Liver (tissue), 9 donors: ENCODE measurements around the gene FAM3B. TPM values are rescaled to one million over a fixed set of nuclear protein-coding genes. Genes with fewer than 3 reads are reported as not detected.
A peak's percentile ranks its signal among the peaks of the same experiment; 100 is the strongest.
"Not testable (repeated sequence)": the region's sequence is repeated elsewhere in the genome, so short reads cannot be mapped to it uniquely, and the experiment has no call there.

Source experiments
- DNase-seq: peaks from one replicate; pipeline ENCODE4 v3.0.0-alpha.2; 2017; ENCODE audit warnings: low spot score
- H3K27ac ChIP-seq, 2 donors: one replicate each; pipeline ENCODE4 v1.7.0; 2013; ENCODE audit warnings: inconsistent platforms in 2 of 2, low read length in 2 of 2, control low read depth in 1 of 2, low read depth in 1 of 2, mild to moderate bottlenecking in 1 of 2
- H3K27me3 ChIP-seq, 4 donors: one replicate each; pipeline versions ENCODE4 v1.6.1 to v1.7.0; 2013; ENCODE audit warnings: low read length in 3 of 4, inconsistent platforms in 1 of 4, mild to moderate bottlenecking in 1 of 4, moderate library complexity in 1 of 4; ENCODE audit not compliant: control insufficient read depth in 4 of 4, insufficient read depth in 4 of 4
- H3K36me3 ChIP-seq, 4 donors: one replicate each; pipeline versions ENCODE4 v1.6.1 to v1.7.0; 2013; ENCODE audit warnings: low read length in 3 of 4, mild to moderate bottlenecking in 3 of 4, low read depth in 1 of 4, moderate library complexity in 1 of 4; ENCODE audit not compliant: control insufficient read depth in 4 of 4, insufficient read depth in 3 of 4
- H3K4me1 ChIP-seq, 4 donors: one replicate each; pipeline versions ENCODE4 v1.6.1 to v1.7.0; 2013; ENCODE audit warnings: low read length in 3 of 4, mild to moderate bottlenecking in 3 of 4, moderate library complexity in 1 of 4; ENCODE audit not compliant: control insufficient read depth in 4 of 4, insufficient read depth in 4 of 4
- H3K4me3 ChIP-seq, 3 donors: one replicate each; pipeline versions ENCODE4 v1.6.1 to v1.7.0; 2013; ENCODE audit warnings: low read length in 3 of 3, control low read depth in 1 of 3, low read depth in 1 of 3, mild to moderate bottlenecking in 1 of 3
- H3K9ac ChIP-seq, 2 donors: one replicate each; pipeline ENCODE4 v1.7.0; 2013; ENCODE audit warnings: low read length in 2 of 2, mild to moderate bottlenecking in 2 of 2, moderate library complexity in 2 of 2, control low read depth in 1 of 2, low read depth in 1 of 2
- H3K9me3 ChIP-seq, 4 donors: one replicate each; pipeline versions ENCODE4 v1.6.1 to v1.7.0; 2013; ENCODE audit warnings: low read length in 3 of 4; ENCODE audit not compliant: control insufficient read depth in 4 of 4
- EGR1 ChIP-seq, 2 donors: IDR thresholded peaks; 2 replicates each; pipeline ENCODE4 v1.6.1; 2016 to 2018; ENCODE audit warnings: antibody characterized with exemption in 2 of 2, low read depth in 2 of 2
- FOXA2 ChIP-seq: IDR thresholded peaks from 2 replicates; pipeline ENCODE4 v1.6.1; 2016; ENCODE audit warnings: antibody characterized with exemption
- HNF4G ChIP-seq: IDR thresholded peaks from 2 replicates; pipeline ENCODE4 v1.6.1; 2016; ENCODE audit warnings: antibody characterized with exemption
- JUND ChIP-seq, 2 donors: IDR thresholded peaks; 2 replicates each; pipeline ENCODE4 v1.6.1; 2016; ENCODE audit warnings: antibody characterized with exemption in 2 of 2
- RAD21 ChIP-seq, 2 donors: IDR thresholded peaks; 2 replicates each; pipeline ENCODE4 v1.6.1; 2016; ENCODE audit warnings: antibody characterized with exemption in 2 of 2, mild to moderate bottlenecking in 2 of 2
- SP1 ChIP-seq: IDR thresholded peaks from 2 replicates; pipeline ENCODE4 v1.6.1; 2018; ENCODE audit warnings: antibody characterized with exemption, mild to moderate bottlenecking
- ZBTB33 ChIP-seq: IDR thresholded peaks from 2 replicates; pipeline ENCODE4 v1.6.1; 2016; ENCODE audit warnings: antibody characterized with exemption
- WGBS: extraction: QIAGEN DNeasy Blood & Tissue Kit; methylation state at CpG from one replicate; pipeline ENCODE4 v1.1.7; 2013; 5-methylcytosine and 5-hydroxymethylcytosine counted together
- polyA plus RNA-seq, 2 donors: library from polyadenylated mRNA; stranded (reverse) in 1 of 2; unstranded in 1 of 2; fragments of 200-250 nt in 1 of 2; fragments of >200 nt in 1 of 2; fragmentation: Nextera tagmentation in 1 of 2; extraction: Ambion mirVana in 1 of 2; gene quantifications; one replicate each; pipeline versions ENCODE4 v1.2.1 to v1.2.3, GENCODE V29; 2013 to 2015
- total RNA-seq, 2 donors: library from RNA; depleted of rRNA; stranded (reverse); fragments of >200 nt; gene quantifications; one replicate each; pipeline ENCODE4 v1.2.3, GENCODE V29; 2014
- donor health status: healthy.
- donor health status: healthy.
- donor health status: healthy.
- donor health status: healthy.
- donor health status: healthy.

FAM3B gene
- total and polyA plus RNA-seq, 4 donors = 0.72 to 18.2 (median 3.4) TPM

- H3K4me1 ChIP-seq = peaks cover 0 to 4% (median 0%) of the 10 kb centered on the region in 4 donors
- no peak for DNase-seq
These were observed 42.7 kb downstream of the FAM3B start for GRCh38 chr21:41359286-41359685.

GRCh38 chr21:41359754-41360071 is 43.1 kb downstream of the FAM3B start:
- not testable (repeated sequence) for H3K9ac ChIP-seq, H3K27ac ChIP-seq, H3K9me3 ChIP-seq, H3K4me3 ChIP-seq, H3K36me3 ChIP-seq, H3K4me1 ChIP-seq, H3K27me3 ChIP-seq, DNase-seq
- 87% methylated on average over 4 of the region's 4 CpGs for WGBS

More at GRCh38 chr21:41359286-41359685, 42.7 kb downstream of the FAM3B start:
- TF ChIP-seq EGR1 (IDR thresholded peaks at IDR 0.05; ENCODE audit: low read depth in 2 of 2) (no peak), RAD21 (IDR thresholded peaks at IDR 0.05) (no peak), JUND (IDR thresholded peaks at IDR 0.05) (no peak), ZBTB33 (no peak), FOXA2 (no peak)
- H3K27me3 ChIP-seq = no peaks in the 10 kb centered on the region
- WGBS = 79% methylated on average over 12 of the region's 12 CpGs
- H3K4me3 ChIP-seq = no peak overlapping the region
- no peak overlapping the region for H3K9ac ChIP-seq
- H3K36me3 ChIP-seq = no peaks in the 10 kb centered on the region
- H3K9me3 ChIP-seq = no peaks in the 10 kb centered on the region
- no peak overlapping the region for H3K27ac ChIP-seq

GRCh38 chr21:41360072-41360821 is 43.6 kb downstream of the FAM3B start:
- WGBS = 68% methylated on average over 22 of the region's 22 CpGs
- no peaks in the 10 kb centered on the region for H3K36me3 ChIP-seq
- no peaks in the 10 kb centered on the region for H3K27me3 ChIP-seq
- H3K4me3 ChIP-seq = no peak overlapping the region
- no peak overlapping the region for H3K9ac ChIP-seq
- no peak for DNase-seq
- H3K27ac ChIP-seq = no peak overlapping the region
- H3K4me1 ChIP-seq = peaks cover 0 to 4% (median 0%) of the 10 kb centered on the region in 4 donors
- no peaks in the 10 kb centered on the region for H3K9me3 ChIP-seq
- TF ChIP-seq ZBTB33 (no peak), RAD21 (IDR thresholded peaks at IDR 0.05) (peak; percentile 18 to 40), SP1 (no peak)

- no peak for TF ChIP-seq HNF4G
- Histone ChIP-seq H3K36me3 (no peaks in the 10 kb centered on the region), H3K4me3 (no peak overlapping the region), H3K4me1 (peaks cover 0 to 4% (median 0%) of the 10 kb centered on the region in 4 donors), H3K9me3 (no peaks in the 10 kb centered on the region), H3K27me3 (no peaks in the 10 kb centered on the region), H3K27ac (peak overlapping the region; percentile 69 to 72), H3K9ac (no peak overlapping the region)
- no peak for DNase-seq
- WGBS = 74% methylated on average over 16 of the region's 16 CpGs
These were observed 44.6 kb downstream of the FAM3B start for GRCh38 chr21:41361053-41361785.
